ENCODE results near the gene RET. TPM values are rescaled to one million over a fixed set of nuclear protein-coding genes. Genes with fewer than 3 reads are reported as not detected.

The RET gene
- total RNA-seq, 1 donor from 2014 or later = 1.2 TPM

DNA sequence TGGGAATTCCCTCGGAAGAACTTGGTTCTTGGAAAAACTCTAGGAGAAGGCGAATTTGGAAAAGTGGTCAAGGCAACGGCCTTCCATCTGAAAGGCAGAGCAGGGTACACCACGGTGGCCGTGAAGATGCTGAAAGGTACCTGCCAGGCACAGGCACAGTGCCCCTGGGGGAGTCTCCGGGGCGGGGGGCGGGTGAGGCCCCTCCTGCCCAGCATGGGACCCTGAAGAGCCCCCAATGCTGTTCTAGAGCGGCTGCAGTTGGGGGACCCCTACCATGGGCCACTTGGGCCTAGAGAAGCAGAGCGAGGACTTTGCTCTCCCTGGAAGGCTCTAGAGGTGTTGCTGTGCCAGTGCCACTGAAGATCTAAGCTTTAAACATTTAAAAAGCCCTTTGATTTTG is 39.7 kb downstream of the RET start:
- H3K4me3 ChIP-seq (ENCODE audit: low read depth, low read length) = no peak overlapping the region
- DNase-seq (ENCODE audit: low read depth) = no peak
- TF ChIP-seq, protein P1, sequence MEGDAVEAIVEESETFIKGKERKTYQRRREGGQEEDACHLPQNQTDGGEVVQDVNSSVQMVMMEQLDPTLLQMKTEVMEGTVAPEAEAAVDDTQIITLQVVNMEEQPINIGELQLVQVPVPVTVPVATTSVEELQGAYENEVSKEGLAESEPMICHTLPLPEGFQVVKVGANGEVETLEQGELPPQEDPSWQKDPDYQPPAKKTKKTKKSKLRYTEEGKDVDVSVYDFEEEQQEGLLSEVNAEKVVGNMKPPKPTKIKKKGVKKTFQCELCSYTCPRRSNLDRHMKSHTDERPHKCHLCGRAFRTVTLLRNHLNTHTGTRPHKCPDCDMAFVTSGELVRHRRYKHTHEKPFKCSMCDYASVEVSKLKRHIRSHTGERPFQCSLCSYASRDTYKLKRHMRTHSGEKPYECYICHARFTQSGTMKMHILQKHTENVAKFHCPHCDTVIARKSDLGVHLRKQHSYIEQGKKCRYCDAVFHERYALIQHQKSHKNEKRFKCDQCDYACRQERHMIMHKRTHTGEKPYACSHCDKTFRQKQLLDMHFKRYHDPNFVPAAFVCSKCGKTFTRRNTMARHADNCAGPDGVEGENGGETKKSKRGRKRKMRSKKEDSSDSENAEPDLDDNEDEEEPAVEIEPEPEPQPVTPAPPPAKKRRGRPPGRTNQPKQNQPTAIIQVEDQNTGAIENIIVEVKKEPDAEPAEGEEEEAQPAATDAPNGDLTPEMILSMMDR (conservative IDR thresholded peaks at IDR 0.05; ENCODE audit: low read depth, low read length) = no peak

DNA sequence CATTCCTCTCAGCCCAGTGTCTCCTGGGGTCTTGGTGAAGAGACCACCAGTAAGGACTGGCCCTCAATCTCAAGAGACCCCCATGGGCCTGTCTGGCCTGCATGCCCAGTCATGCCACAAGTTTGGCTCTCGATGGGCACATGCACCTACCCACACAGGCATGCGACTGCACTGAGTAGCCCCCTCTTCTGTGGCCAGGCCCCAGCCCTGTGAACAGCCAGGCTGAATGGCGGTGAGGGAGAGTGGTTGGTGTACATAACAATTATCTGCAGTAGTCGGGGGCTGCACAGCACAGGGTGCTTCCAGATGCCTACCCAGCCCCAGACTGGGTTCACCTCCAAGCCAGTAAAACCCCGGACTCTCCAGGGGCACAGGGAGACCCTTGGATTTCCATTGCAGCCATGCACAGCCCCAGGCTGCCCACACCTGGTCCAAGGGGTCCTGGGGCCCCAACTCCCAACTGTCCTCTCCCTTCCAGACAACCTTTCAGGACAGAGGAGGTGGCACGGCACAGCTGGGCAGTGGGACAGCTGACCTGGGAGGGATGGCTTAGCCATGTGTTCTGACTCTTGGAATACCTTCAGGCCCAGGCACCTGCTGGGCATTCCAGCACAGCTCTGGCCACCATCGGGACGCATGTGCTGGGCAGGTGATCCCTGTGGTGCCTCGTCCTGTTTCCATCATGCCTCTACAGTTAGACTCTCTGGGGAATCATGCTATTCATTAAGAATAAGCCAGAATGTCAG is 40.3 kb downstream of the RET start:
- TF ChIP-seq, protein P1 (conservative IDR thresholded peaks at IDR 0.05; ENCODE audit: low read depth, low read length) = no peak
- no peak overlapping the region for H3K4me3 ChIP-seq (ENCODE audit: low read depth, low read length)
- no peak for DNase-seq (ENCODE audit: low read depth)

DNA sequence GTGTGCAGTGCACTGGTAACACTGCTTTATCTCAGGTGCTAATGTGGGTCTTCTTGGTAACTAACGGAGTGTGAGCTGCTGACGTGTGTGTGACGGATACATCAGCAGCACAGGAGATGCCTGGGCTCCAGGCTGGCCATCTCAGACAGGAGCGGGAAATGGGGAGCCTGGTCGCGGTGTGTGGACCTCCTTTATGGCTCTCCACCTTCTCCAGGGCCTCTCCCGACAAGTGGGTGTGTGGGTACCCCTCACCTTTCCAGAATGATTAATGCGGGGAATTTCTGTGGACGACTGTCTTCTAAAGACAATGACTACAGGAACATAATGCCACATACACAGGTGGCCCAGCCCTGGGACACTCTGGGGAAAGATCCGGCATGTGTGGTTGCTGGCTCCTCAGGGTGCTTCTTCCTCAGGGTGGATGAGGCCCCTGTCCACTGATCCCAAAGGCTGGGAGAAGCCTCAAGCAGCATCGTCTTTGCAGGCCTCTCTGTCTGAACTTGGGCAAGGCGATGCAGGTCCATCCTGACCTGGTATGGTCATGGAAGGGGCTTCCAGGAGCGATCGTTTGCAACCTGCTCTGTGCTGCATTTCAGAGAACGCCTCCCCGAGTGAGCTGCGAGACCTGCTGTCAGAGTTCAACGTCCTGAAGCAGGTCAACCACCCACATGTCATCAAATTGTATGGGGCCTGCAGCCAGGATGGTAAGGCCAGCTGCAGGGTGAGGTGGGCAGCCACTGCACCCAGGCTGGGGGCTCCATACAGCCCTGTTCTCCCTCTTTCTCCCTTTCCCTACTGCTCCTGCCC is 41.1 kb downstream of the RET start:
- no peak overlapping the region for H3K4me3 ChIP-seq (ENCODE audit: low read depth, low read length)
- TF ChIP-seq, protein P1 (conservative IDR thresholded peaks at IDR 0.05; ENCODE audit: low read depth, low read length) = no peak
- DNase-seq (ENCODE audit: low read depth) = no peak

DNA sequence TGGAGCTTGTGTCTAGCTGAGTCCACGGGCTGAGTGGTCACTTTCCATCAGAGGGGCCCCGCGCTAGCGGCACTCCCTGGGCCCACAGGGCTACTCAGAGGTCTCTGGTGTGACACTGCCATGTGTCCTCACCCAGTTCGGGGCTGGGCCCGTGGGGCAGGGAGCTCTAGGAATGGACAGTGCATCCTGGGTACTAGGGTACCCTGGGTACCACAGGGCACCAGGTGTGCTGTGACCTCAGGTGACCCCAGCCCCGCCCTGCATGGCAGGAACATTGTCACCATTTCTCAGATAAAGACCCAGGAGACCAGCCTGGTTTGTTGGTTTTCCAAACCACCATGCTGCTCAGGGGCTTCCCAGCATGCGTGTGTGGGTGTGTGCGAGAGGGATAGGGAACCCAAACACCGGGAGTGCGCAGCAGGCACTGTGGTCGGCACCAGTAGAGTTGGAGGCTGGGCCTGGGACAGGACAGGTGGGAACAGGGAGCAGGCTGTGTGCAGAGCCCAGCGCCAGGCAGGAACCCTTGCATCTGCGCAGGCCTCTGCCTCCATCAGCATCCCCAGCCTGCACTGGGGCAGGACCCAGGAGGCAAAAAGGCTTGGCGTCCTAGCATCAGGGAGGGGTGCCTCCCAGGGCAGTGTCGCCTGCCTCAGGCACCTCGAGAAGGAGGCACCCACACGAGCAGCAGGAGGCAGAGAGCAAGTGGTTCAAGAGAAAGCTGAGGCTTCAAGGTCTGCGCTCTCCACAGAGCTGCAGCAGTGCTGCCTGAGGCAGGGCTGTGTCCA is 42.0 kb downstream of the RET start:
- TF ChIP-seq, protein P1 (conservative IDR thresholded peaks at IDR 0.05; ENCODE audit: low read depth, low read length) = no peak
- no peak for DNase-seq (ENCODE audit: low read depth)
- H3K4me3 ChIP-seq (ENCODE audit: low read depth, low read length) = no peak overlapping the region

DNA sequence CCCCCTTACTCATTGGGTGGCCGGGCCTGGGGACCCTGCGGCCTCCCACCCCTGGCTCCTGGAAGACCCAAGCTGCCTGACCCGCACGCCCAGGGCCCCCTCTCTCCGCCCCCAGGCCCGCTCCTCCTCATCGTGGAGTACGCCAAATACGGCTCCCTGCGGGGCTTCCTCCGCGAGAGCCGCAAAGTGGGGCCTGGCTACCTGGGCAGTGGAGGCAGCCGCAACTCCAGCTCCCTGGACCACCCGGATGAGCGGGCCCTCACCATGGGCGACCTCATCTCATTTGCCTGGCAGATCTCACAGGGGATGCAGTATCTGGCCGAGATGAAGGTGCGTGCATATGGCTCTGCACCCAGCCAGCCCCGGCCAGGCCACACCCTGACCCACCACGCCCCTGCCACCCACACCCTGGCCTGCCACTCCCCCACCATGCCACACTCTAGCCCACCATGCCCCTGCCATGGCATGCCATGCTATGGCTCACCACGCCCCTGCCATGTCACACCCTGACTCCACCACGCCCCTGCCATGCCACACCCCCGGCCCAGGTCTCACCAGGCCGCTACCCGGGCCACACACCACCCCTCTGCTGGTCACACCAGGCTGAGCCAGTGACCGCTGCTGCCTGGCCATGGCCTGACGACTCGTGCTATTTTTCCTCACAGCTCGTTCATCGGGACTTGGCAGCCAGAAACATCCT is 42.7 kb downstream of the RET start:
- DNase-seq (ENCODE audit: low read depth) = no peak
- TF ChIP-seq, protein P1 (conservative IDR thresholded peaks at IDR 0.05; ENCODE audit: low read depth, low read length) = no peak
- H3K4me3 ChIP-seq (ENCODE audit: low read depth, low read length) = no peak overlapping the region

DNA sequence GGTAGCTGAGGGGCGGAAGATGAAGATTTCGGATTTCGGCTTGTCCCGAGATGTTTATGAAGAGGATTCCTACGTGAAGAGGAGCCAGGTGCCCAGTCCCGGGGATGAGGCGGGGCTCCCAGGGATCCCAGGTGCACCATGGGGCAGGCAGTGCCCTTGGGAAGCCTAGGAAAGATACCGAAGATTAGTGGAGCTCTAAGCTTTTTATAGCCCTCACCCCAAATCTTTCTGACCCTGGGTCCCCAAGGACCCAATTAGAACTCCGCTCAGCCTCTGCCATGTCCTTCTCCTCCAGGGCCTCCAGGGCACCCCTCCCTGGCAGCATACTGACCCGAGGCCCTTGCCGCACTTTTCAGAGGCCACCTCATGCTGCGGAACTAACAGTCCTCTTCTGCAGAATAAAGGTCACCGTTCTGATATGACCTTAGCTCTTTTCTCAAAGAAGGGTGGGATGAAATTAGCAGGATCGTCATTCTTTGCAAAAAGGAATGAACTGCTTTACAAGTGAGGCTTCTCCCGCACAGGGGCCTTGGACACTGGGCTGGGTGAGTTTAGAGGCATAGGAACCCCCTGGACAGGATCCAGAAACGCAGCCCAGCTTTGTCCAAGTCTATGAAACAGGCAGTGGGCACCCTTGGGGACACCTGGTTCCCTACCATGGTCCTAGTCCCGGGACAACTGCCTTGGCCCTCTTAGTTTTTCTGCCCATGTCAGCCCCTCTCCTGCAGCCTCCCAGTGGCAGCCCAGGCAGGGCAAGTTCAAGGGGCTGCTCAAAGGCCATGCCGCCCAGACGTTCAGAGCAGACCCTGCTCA is 43.5 kb downstream of the RET start:
- DNase-seq (ENCODE audit: low read depth) = no peak
- H3K4me3 ChIP-seq (ENCODE audit: low read depth, low read length) = no peak overlapping the region
- TF ChIP-seq, protein P1 (conservative IDR thresholded peaks at IDR 0.05; ENCODE audit: low read depth, low read length) = no peak

All from epithelial cell of proximal tubule (primary cell).